Ecto neural progenitor cell (in vitro differentiated cells): ENCODE results near the gene DGCR6.
"Not testable (repeated sequence)": the region's sequence is repeated elsewhere in the genome, so short reads cannot be mapped to it uniquely, and the experiment has no call there.

ENCODE experiments used
- DNase-seq: peaks from one replicate; pipeline ENCODE4 v3.0.0-alpha.2; 2018; ENCODE audit warnings: low spot score

The DGCR6 gene

GRCh38 chr22:18905540-18906409, at the start of gene DGCR6:
Gene DGCR6, plus strand, starts transcription at chr22:18906320. Its CDS starts 55 bp downstream, at chr22:18906375.
- no peak for DNase-seq

- DNase-seq = not testable (repeated sequence)
Observed at GRCh38 chr22:18859314-18859713, 46.8 kb upstream of the DGCR6 start.

- DNase-seq = not testable (repeated sequence)
Observed at GRCh38 chr22:18881260-18881659, 24.9 kb upstream of the DGCR6 start.

DNA sequence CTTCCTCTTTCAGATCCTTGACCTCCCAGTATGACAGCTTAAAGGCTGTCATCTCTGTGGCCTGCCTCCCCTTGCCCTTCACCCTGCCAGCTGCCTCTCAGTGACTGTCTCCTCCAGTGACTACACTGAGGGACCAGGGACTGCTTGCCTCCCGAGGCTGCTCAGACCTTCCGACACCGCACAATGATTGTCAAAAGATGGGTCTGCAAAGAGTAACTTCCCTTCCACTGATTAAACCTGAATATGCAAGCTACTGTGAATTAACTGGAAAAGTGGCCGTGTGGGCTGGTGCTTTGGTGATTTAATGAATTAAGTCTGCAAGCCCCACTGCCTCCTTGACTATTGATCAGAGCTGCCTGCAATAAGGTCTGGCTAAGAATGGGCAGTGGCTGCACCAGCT, 21.7 kb upstream of the DGCR6 start:
- not testable (repeated sequence) for DNase-seq

- no peak for DNase-seq
Observed at GRCh38 chr22:18888115-18888514, 18.0 kb upstream of the DGCR6 start.

DNA sequence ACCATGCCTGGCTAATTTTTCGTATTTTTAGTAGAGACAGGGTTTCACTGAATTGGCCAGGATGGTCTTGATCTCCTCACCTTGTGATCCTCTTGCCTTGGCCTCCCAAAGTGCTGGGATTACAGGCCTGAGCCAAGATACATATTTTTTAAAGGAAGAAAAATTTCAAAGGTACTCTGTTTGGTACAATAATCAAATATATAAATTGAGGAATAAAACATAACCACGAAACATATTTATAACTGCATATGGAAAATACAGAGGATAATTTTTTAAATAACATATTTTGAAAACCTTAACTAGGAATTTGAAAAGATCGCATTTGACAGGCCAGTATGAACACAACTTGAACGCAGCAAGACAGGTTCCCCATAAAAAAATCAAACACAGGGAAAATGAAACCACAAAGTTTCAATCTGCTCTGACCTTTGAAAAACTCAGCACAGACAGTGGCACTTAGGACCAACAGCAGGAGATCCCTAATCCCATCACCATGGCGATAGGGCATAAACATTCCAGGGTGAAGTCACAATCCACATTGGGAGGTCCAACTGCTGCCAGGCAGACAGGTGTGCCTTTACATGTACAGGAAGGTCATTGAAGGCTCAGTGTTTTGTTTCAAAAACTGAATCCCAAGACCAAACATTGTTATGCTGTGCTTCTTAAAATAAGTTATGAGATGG, 15.5 kb upstream of the DGCR6 start:
- DNase-seq = not testable (repeated sequence)

- DNase-seq = not testable (repeated sequence)
Observed at GRCh38 chr22:18893775-18894174, 12.3 kb upstream of the DGCR6 start.

DNA sequence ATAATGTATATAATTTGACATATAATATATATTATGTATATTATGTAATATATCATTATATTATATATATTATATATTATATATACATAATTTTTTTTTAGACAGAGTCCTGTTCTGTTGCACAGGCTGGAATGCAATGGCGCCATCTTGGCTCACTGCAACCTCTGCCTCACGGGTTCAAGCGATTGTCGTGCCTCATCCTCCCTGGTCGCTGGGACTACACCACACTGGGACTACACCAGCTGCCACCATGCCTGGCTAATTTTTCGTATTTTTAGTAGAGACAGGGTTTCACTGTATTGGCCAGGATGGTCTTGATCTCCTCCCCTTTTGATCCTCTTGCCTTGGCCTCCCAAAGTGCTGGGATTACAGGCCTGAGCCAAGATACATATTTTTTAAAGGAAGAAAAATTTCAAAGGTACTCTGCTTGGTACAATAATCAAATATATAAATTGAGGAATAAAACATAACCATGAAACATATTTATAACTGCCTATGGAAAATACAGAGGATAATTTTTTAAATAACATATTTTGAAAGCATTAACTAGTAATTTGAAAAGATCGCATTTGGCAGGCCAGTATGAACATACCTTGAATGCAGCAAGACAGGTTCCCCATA, 10.0 kb upstream of the DGCR6 start:
- not testable (repeated sequence) for DNase-seq

DNA sequence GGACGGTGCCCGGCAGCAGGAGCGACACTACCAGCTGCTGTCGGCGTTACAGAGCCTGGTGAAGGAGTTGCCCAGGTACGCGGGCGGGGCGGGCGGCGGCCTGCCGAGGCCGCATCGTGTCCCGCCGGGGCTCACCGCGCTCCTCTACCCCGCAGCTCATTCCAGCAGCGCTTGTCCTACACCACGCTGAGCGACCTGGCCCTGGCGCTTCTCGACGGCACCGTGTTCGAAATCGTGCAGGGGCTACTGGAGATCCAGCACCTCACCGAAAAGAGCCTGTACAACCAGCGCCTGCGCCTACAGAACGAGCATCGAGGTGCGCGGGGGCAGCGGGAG, 258 bp downstream of the DGCR6 start:
- not testable (repeated sequence) for DNase-seq

DNA sequence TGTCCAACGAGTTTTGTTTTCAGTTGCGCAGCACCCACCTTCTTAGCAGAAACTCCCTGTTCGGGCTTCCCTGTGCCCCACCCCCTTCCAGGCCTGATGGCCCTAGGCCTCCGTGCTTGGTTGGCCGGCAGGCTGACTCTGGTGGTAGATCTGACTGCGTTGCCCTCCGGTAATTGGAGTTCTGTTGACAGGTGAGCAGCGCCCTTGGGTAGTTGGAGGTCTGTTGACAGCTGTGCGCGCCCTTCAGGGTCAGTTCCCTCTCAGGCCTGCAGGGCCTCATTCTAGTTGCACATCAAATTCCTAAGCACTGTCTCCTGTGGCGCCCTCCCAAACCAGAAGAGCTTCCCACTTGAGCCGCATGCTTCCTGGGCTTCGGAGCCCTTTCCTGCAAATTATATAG, 776 bp downstream of the DGCR6 start:
- DNase-seq = no peak

GRCh38 chr22:18909556-18909955, 3.4 kb downstream of the DGCR6 start:
- peak; percentile 29 for DNase-seq

GRCh38 chr22:18911535-18911934, 5.4 kb downstream of the DGCR6 start:
- DNase-seq = not testable (repeated sequence)

- DNase-seq = not testable (repeated sequence)
Observed at GRCh38 chr22:18912264-18912946, 6.3 kb downstream of the DGCR6 start.

GRCh38 chr22:18914558-18914957, 8.4 kb downstream of the DGCR6 start:
- DNase-seq = not testable (repeated sequence)

DNA sequence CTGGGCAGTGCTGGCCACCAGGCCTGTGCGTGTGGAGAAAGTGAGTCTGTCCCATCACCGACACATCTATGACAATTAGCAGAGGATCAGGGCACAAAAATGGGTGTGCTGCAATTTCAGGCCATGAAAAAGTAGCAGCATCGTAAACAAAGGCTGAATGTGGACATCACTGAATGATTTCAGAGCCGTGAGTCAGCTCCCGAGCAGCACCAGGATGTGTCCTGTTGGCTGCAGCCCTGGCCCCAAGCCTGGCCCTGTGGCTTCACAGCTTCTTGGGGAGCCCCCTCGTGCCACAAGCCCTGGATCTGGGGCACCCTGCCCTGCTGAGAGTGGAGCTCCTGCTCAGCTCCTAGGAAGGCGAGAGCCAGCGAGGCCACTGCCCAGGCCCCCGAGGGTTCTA, 9.4 kb downstream of the DGCR6 start:
- DNase-seq = not testable (repeated sequence)

- not testable (repeated sequence) for DNase-seq
Observed at GRCh38 chr22:18917818-18918217, 11.7 kb downstream of the DGCR6 start.

DNA sequence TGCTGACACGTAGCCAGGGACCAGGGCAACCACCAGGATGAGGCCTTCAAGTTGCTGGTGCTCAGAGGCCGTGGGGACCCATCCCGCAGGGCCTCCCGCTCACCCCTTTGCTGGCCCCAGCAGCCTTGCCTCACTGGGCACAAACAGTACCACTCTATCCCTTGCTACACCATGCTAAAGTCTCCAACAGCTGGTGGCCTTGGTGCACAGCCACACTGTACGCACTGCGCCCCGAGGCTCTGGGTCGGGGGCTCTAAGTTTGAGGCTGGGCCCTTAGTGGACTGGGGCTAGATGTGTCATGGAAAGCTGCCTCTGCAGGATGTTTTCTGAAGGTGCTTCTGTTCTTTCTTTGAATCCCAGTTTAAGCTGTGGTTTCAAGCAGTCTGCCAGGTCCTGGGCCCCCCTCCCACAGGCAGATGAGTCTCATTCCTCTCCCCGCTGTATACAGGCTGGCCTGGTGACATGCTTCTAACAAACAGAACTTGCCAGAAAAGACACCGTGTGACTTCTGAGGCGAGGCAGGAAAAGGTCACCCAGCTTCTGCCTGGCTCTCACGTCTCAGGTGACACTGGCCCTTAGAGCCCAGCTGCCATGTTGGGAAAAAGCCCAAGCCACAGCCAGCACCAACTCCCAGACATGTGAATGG, 14.3 kb downstream of the DGCR6 start:
- not testable (repeated sequence) for DNase-seq

DNA sequence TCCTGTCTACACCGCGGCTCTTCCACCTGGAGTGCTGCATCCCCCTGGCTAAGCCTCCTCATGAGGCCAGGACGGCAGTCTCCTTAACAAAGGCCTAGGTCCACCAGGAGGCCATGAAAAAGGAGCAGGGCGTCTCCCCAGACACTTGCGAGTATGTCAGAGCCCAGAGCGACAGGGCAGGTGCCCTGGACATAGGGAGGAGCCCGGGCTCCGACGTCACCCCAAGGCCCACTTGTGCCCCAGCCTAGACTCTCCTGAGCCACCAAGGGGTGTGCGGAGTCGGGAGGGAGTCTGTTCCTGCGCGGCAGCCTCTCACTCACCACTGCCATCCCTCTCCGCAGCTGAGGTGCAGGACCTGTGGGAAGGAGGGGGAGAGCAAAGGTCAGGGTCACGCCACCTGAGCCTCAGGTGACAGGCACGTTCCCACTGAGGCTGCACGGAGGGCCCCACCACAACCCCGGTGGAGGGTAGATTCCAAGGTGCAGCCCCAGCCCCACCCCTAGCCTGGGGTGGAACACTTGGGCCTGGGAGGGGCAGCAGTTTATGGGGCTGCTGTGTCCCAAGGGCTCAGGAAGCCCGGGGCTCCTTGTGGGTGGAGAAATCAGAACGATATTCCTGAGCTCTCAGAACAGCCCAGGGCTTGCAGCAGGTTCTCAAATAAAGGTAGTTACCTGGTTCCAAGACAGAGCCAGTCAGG, 19.4 kb downstream of the DGCR6 start:
- no peak for DNase-seq

- DNase-seq = no peak
Observed at GRCh38 chr22:18927020-18927419, 20.9 kb downstream of the DGCR6 start.

DNA sequence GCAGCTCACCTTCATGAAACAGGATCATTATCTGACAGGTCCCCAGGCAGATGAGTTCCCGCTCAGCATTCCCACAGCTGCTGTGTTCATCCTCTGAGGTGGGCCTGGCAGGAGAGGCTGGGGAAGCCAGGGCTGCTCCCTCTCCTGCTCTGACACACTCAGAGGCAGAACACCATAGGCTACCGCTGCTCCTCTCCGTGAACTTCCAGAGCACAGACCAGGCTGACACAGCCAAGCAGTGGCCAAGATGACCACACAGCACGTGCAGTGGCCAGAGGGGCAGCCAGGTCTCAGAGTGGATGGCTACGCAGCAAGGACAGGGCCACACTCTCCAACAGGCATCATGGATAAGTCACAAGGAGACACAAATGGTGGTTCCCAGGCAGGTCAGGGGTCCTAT, 21.5 kb downstream of the DGCR6 start:
- DNase-seq = no peak

DNA sequence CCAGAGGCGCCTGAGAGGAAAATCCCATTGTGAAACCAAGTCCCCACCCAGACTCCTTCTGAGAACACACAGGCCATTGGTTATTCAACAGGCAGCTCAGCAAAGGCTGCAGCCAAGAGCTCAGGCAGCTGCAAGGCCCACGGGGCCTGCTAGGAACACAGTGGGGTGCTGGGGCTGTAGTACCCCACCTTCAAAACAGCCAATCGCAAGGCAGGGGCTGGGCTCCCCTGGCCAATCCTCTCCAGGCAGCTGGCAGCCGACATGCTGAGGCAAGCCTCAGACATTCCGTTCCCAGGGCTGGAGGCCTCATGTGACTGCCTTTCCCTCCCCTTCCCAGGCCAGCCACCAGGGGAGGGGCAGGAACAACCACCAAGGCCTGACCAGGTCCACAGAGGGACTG, 23.3 kb downstream of the DGCR6 start:
- no peak for DNase-seq
